ENCODE measurements around the gene FAM117B.

Gene FAM117B

DNA sequence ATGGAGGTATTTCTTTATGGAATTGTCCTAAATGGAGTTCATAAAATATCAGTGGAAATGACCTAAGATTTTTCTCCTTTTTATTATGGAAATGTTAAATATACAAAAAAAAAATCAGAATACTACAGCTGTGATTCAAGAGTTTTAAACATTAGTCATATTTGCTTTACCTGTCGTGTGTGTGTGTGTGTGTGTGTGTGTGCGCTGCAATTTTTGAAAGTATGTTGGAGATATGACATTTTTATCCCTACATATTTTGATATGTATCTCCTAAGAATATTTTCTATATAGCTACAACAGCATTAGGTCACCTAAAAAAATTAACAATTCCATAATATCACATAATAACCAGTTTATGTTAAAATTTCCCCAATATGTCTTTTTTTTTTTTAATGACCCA, 85.5 kb downstream of the FAM117B start:
- H3K4me3 ChIP-seq (ENCODE audit: low read length) = no peak overlapping the region
- TF ChIP-seq CTCF (IDR thresholded peaks at IDR 0.05; ENCODE audit: insufficient read depth, low read depth, low read length, missing control alignments) = no peak
- peak; percentile 54 for DNase-seq (ENCODE audit: low read depth)

DNA sequence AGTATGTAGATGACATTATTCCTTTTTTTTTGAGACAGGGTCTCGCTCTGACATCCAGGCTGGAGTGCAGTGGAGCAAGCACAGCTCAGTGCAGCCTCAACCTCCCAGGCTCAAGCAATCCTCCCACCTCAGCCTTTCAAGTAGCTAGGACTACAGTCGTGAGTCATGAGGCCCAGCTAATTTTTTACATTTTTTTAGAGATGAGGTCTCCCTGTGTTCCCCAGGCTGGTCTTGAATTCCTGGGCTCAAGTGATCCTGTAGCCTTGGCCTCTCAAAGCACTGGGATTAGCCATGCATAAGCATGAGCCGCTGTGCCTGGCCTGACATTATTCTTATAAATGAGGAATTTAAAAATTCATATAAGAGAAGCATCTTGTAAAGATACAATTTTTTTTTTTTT, 86.9 kb downstream of the FAM117B start:
- H3K4me3 ChIP-seq (ENCODE audit: low read length) = no peak overlapping the region
- peak; percentile 9 for DNase-seq (ENCODE audit: low read depth)
- no peak for TF ChIP-seq CTCF (IDR thresholded peaks at IDR 0.05; ENCODE audit: insufficient read depth, low read depth, low read length, missing control alignments)

- DNase-seq (ENCODE audit: low read depth) = no peak
- no peak for TF ChIP-seq CTCF (IDR thresholded peaks at IDR 0.05; ENCODE audit: insufficient read depth, low read depth, low read length, missing control alignments)
- no peak overlapping the region for H3K4me3 ChIP-seq (ENCODE audit: low read length)
Observed at GRCh38 chr2:202723746-202724145, 89.0 kb downstream of the FAM117B start.

DNA sequence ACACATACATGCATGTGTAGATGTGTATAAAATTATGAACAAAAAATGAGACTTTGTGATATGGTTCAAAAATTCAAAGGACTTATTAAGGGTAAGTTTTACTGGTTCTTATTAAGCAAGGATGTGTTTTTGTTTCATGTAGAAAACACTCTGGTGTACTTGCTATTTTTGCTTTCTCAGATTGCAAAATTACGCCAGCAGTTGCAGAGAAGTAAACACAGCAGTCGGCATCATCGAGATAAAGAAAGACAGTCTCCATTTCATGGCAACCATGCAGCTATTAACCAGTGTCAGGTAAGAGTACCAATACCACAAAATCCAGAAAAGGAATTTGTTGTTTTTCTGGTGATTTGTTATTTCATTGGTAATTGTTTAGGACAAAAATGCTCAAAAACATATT, 91.3 kb downstream of the FAM117B start:
- DNase-seq (ENCODE audit: low read depth) = no peak
- TF ChIP-seq CTCF (IDR thresholded peaks at IDR 0.05; ENCODE audit: insufficient read depth, low read depth, low read length, missing control alignments) = no peak
- H3K4me3 ChIP-seq (ENCODE audit: low read length) = no peak overlapping the region

GRCh38 chr2:202736826-202737225, 102.1 kb downstream of the FAM117B start:
- DNase-seq (ENCODE audit: low read depth) = no peak
- no peak for TF ChIP-seq CTCF (IDR thresholded peaks at IDR 0.05; ENCODE audit: insufficient read depth, low read depth, low read length, missing control alignments)
- H3K4me3 ChIP-seq (ENCODE audit: low read length) = no peak overlapping the region

- no peak for DNase-seq (ENCODE audit: low read depth)
- TF ChIP-seq CTCF (IDR thresholded peaks at IDR 0.05; ENCODE audit: insufficient read depth, low read depth, low read length, missing control alignments) = no peak
- no peak overlapping the region for H3K4me3 ChIP-seq (ENCODE audit: low read length)
Observed at GRCh38 chr2:202743613-202744012, 108.8 kb downstream of the FAM117B start.

GRCh38 chr2:202749477-202749876, 114.7 kb downstream of the FAM117B start:
- no peak for DNase-seq (ENCODE audit: low read depth)
- TF ChIP-seq CTCF (IDR thresholded peaks at IDR 0.05; ENCODE audit: insufficient read depth, low read depth, low read length, missing control alignments) = no peak
- H3K4me3 ChIP-seq (ENCODE audit: low read length) = no peak overlapping the region
